TTC549 (cell line): Measurements from ENCODE around the gene GRAMD1A.
A peak's percentile ranks its signal among the peaks of the same experiment; 100 is the strongest.

Experiments
- FAIRE-seq: peaks from 2 replicates; lab custom pipeline; 2012; peaks lifted over from hg19 to GRCh38; lab: Jason Lieb, UNC

Gene GRAMD1A

DNA sequence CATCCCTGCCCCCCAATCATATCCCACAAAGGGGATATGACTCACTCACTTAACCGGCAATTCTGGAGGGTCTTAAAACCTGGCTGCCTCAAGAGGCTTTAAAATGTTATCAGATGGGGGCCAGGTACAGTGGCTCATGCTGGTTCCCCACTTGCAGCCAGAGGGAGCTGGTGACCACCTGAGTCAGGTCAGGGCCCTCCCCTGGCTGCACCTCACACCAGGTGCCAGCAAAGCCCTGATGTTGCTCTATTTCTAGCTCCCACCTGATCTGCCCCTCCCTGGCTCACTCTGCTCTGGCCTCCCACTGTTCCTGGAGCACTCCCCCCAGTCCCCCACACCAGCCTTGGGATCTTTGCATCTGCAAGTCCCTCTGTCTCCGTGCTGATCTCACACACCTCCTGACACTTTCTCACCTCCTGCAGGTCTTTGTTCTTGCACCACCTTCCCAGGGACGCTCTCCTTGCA lies 55.6 kb downstream of the GRAMD1A start:
- no peak for FAIRE-seq

DNA sequence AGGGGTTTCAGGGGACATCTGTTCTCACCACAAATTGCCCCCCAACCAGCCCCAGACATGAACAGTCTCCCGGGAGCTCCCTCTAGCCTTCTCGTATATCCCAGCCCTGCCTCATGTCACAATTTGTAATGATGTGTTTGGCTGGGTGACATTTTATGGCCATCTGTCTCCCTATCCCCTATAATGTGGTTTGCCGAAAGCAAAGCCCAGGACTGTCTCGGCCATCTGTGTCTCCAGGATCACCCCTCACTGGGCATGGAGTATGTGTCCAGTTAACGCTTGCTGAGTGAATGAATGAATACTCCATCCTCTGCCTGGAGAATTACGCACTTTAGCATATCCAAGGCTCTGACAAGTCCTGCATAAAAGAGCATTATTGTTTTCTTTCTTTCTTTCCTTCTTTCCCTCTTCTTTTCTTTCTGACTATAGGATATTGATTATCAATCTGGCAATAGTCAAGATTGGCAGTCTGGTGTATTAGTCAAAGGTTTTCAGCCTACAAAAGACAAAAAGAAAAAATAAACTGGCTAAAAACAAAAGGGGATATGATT lies 56.5 kb downstream of the GRAMD1A start:
- no peak for FAIRE-seq

DNA sequence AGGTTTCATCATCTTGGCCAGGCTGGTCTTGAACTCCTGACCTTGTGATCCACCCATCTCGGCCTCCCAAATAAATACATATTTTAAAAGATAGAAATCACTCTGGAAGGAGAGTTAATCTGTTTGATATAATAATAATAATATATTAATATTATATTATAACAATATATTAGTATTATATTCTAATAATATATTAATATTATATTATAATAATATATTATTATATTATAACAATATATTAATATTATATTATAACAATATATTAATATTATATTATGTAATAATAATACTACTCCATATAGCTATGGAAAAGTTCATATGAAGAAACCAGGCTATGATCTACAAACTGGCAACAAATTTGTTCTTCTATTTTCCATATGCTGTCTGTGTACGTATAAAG lies 58.2 kb downstream of the GRAMD1A start:
- peak; percentile 81 for FAIRE-seq

DNA sequence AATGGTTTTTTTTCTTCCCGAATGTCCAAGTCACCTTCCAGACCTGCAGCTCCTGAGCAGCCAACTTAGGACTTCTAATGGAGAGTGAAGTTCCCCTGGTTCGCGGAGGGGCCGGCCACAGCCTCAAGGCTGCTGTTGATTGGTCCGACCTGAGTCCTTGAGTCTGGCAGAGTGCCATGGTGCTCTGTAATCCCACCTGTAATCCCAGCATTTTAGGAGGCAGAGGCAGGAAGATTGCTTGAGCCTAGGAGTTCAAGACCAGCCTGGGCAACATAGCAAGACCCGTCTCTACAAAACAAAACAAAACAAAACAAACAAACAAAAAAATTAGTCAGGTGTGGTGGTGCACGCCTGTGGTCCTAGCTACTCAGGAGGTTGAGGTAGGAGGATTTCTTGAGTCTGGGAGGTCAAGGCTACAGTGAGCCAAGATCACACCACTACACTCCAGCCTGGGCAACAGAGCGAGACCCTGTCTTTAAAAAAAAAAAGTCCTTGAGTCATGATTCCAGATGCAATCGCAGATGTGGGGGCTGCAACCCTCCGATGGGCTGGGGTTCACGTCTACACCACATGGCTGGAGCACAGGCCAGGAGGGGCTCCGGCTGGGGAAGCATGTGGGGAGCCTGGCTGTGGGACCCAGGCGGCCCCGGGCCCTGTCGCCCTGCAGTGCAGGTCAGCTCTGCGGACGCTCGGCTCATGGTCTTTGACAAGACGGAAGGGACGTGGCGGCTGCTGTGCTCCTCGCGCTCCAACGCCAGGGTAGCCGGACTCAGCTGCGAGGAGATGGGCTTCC lies 59.1 kb downstream of the GRAMD1A start:
- FAIRE-seq = no peak

DNA sequence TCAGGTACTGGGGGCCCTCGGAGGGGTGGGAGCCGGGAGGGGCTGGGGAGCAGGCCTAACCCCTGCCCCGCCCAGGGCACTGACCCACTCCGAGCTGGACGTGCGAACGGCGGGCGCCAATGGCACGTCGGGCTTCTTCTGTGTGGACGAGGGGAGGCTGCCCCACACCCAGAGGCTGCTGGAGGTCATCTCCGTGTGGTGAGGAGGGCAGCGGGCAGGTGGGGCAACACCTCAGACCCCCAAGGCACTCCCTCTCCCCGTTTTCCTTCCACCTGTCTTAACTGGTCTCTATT lies 59.6 kb downstream of the GRAMD1A start:
- no peak for FAIRE-seq

DNA sequence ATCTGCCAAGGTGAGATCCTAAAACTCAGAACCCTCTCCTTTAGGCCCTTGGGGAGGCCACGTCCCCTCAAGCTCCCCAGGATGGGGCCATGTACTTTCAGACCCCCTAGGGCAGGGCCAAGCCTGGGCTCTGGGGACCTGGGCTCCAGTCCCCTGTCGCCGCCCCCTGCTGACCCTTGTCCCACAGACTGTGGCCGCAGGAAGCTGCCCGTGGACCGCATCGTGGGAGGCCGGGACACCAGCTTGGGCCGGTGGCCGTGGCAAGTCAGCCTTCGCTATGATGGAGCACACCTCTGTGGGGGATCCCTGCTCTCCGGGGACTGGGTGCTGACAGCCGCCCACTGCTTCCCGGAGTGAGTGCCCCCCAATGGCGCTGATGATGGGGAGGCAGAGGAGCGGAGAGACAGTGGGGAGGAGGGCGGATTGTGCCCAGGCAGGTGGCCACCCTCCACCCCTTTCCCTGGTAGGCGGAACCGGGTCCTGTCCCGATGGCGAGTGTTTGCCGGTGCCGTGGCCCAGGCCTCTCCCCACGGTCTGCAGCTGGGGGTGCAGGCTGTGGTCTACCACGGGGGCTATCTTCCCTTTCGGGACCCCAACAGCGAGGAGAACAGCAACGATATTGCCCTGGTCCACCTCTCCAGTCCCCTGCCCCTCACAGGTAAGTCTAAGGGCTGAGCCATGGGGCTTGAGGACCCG lies 60.2 kb downstream of the GRAMD1A start:
- FAIRE-seq = no peak

DNA sequence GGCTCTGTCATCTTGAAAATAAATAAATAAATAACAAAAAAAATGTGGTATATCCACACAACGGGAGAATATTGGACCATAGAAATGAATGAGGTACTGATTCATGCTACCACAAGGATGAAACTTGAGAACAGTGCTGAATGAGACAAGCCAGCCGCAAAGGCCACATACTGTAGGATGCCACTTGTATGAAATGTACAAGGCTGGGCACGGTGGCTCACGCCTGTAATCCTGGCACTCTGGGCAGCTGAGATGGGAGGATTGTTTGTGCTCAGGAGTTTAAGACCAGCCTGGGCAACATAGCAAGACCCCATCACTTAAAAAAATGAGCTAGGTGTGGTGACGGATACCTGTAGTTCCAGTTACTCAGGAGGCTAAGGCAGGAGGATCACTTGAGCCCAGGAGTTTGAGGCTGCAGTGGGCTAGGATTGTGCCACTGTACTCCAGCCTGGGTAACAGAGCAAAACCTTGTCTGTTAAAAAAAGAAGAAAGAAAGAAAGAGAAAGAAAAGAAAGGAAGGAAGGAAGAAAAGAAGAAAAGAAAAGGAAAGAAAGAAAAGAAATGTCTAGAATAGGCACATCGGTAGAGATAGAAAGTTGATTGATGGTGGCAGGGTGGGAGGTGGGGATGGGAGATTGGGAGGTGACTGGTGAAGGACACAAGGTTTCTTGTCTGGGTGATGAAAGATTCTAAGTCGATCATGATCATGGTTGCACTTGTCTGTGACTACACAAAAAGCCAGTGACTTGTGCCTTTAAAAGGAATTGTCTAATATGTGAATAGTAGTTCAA lies 61.7 kb downstream of the GRAMD1A start:
- no peak for FAIRE-seq

DNA sequence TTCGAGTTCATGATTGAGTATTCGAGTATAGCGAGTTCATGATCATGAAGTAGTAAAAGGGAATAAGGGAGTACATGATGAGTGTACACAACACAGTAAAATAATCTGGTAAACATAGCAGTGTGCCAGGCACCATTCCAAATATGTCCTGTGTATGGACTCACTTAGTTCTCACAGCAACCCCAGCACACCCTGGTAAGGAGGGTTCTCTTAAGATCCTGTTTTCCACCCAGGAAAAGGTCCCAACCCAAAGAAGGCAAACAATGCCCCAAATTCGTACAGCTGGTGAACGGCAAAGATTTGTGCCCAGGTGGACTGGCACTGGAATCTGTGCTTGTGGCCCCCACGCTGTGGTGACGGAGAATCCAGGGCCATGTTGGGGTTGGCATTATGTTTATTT lies 62.8 kb downstream of the GRAMD1A start:
- FAIRE-seq = no peak

DNA sequence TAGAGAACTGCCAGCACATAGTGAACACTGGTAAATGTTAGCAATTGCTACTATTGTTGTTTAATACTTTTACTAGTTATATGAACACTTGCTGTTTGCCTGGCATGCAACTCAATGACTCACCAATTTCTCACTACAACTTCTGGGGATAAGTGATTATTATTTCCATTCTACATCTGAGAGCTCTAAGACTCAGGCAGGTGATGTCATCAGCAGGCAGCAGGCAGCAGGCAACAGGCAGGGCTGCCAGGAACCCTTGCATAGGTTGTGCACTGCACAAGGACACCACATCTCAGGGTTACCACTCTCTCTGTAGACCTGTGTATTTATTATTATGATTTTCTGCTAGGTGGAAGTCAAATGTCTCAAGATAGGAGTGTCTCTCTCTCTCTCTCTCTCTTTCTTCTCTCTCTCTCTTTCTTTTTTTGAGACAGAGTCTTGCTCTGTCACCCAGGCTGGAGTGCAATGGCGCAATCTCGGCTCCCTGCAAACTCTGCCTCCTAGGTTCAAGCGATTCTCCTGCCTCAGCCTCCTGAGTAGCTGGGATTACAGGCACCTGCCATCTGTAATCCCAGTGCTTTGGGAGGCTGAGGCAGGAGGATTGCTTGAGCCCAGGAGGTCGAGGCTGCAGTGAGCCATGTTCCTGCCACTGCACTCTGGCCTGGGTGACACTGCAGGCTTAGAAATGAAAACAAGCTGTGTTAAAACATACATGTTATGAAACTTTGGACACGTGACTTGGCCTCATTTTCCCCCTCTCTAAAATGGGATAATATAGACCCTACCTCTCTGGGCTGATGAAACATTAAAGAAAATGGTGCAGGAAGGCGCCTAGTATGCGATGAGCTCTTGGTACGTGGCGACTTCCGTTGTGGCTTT lies 64.1 kb downstream of the GRAMD1A start:
- no peak for FAIRE-seq

DNA sequence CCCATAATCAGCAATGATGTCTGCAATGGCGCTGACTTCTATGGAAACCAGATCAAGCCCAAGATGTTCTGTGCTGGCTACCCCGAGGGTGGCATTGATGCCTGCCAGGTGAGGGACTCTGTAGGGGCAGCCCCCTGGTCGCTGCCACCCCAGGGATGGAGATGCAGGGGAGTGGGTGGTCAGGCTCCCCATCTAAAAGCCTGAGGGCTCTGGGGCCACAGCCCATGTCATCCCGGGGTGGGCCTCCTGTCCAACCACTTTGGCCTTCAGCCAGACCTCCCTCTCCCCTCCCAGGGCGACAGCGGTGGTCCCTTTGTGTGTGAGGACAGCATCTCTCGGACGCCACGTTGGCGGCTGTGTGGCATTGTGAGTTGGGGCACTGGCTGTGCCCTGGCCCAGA lies 65.5 kb downstream of the GRAMD1A start:
- FAIRE-seq = no peak

DNA sequence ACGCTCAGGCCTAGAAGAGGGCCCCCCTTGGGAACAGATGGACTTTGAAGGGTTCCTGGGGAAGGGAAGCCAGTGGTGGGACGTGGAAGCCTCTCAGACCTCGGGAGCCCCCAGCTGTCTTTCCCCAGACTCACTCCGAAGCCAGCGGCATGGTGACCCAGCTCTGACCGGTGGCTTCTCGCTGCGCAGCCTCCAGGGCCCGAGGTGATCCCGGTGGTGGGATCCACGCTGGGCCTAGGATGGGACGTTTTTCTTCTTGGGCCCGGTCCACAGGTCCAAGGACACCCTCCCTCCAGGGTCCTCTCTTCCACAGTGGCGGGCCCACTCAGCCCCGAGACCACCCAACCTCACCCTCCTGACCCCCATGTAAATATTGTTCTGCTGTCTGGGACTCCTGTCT lies 66.0 kb downstream of the GRAMD1A start:
- FAIRE-seq = no peak

DNA sequence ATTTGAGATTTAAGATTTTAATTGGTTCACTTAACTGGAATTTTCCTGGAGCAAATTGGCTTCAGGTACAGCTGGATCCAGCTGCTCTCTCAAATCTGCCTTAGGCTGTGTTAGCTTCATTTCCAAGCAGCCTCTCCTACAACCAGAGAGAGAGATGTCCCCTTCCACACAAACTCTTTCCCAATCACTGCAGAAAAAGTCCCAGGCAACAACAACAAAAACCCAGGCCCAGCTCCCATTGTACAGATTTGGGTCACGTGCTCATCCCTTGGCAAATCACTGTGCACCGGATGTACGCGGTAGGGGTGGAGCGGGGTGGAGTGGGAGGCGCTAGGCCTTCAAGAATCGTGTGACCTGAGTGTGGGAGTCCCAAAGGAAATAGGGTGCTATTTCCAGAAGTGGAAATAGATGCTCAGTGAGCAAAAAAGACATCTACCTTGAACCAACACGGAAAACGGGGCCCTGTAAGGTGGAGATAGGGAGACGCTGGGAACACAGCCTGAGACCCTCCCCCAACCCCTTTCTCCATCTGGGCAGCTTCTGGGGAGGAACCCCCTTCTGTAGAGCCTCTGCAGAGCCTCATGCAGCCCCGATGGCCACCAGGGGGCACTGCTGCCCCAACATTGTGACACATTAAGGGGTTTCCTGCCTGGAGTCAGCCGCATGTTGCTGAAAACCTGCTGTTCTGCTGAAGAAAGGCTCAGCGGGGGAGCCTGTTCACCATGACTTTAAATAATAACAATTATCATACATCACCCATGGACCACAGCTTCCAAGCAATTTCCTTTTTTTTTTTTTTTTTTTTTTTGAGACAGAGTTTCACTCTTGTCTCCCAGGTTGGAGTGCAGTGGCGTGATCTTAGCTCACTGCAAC lies 66.8 kb downstream of the GRAMD1A start:
- FAIRE-seq = no peak

DNA sequence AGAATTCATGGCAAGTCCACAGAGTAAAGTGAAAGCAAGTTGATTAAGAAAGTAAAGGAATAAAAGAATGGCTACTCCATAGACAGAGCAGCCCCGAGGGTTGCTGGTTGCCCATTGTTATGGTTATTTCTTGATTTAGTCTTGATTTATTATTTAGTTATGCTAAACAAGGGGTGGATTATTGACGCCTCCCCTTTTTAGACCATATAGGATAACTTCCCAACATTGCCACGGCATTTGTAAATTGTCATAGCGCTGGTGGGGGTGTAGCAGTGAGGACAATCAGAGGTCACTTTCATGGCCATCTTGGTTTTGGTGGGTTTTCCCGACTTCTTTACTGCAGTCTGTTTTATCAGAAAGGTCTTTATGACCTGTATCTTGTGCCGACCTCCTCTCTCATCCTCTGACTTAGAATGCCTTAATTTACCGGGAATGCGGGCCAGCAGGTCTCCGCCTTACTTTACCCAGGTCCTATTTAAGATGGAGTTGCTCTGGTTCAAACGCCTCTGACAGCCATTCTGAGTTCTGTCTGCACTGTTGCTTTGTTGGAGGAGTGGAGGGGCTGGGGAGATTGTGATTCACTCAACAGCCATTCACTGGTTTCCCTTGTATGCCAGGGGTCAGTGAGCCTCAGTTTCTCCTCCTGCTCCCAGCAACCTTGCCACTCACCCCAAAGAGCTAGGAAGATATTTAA lies 69.0 kb downstream of the GRAMD1A start:
- FAIRE-seq = no peak

DNA sequence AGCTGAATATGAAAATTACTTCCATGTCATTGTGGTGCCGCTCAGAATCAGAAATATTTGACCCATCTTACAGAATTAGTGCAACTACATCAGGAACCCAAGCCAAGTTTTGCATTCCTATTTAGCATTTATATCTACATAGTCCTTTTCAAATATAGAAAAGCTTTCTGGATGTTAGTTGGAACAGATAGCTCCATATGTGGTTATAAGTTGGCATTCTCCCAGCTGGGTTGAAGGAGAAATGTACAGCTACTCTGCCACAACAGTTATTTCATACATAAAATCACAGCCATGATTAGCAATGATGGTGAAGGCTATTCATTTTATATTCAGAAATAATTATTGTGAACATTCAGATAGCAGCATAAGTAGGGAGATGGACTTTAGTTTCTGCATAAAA lies 69.6 kb downstream of the GRAMD1A start:
- FAIRE-seq = no peak

DNA sequence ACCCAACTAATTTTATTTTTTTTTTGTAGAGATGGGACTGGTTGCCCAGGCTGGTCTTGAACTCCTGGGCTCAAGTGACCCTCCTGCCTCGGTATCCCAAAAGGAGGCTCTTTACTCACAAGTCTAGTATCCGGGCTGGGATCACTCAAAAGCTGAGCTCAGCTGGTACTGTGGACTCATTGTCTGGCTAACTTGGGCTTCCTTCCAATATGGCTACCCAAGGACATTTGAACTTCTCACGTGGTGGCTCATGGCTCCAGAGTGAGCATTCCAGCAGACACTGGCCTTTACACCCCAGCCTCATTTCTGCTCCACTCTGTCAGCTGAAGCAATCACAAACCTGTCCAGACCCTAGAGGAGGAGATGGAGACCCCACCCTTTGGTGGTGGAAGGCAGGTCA lies 70.3 kb downstream of the GRAMD1A start:
- FAIRE-seq = no peak

DNA sequence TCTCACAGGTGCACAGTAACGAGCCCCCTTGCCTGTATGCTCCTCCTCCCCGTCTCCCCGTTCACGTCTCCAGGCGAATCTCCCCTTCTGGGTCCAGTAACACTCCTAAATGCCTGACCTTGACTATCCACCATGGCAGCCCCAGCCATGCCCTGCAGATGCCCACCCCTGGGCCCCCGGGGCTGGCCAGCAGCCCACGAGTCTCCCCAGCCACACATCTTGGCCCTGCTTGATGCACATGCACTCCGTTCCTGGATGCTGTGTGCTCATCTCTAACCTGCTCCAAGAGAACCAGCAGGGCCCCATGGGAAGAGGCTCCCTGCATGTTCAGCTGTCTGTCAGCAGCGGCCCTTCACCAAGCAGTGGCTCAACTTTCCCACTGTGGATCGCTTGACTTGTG lies 73.4 kb downstream of the GRAMD1A start:
- FAIRE-seq = no peak

DNA sequence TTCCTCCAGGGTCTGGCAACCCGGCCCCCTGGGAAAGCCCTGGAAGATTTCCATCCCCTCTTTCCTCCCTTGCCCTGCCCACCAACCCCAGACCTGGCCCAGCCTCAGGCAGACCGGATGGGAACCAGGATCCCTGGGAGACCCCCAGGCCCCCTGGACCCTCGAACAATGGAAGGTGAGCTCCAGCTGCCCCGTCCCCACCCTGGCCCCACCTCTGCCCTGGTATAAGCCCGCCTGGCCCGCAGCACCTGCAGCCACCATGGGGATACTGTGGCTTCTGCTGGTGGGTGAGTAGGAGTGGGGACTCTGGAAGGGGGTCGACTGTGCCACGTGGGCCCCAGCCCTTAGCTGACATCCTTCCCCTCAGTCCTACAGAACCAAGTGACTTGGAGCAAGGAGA lies 73.8 kb downstream of the GRAMD1A start:
- no peak for FAIRE-seq

DNA sequence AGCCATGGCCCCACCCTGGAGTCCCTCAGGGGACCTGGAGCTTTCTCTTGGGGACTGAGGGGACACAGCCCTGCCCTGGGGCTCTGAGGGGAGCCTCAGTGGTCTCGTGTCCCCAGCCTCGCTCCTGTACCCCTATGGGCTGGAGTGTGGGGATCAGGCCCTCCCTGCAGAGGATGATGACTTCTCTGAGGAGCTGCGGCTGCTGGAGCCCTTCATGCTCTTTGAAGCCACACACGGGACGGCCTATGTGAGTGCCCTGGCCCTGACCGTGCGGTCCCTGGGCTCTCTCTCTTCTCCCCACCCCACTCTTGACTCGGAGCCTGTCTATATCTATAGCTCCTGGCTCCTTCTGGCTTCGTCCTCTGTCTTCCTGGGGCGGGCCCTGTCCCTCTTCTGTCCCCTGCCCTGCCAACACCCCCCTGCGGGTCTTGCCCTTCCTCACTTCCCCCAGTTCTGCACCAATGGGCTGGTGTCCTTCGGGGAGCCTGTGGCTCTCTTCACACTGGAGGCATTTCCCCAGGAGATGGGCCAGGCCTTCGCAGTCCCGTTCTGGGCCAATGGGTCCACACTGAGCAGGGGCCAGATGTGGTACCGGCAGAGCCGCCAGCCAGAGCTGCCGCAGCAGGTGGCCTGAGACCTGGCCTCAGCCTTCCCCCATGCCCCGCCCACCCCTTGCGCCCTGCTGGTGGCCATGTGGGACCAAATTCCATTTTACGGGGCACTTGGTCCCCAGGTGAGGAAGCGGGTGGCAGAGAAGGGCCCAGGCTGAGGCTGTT lies 74.5 kb downstream of the GRAMD1A start:
- FAIRE-seq = no peak

DNA sequence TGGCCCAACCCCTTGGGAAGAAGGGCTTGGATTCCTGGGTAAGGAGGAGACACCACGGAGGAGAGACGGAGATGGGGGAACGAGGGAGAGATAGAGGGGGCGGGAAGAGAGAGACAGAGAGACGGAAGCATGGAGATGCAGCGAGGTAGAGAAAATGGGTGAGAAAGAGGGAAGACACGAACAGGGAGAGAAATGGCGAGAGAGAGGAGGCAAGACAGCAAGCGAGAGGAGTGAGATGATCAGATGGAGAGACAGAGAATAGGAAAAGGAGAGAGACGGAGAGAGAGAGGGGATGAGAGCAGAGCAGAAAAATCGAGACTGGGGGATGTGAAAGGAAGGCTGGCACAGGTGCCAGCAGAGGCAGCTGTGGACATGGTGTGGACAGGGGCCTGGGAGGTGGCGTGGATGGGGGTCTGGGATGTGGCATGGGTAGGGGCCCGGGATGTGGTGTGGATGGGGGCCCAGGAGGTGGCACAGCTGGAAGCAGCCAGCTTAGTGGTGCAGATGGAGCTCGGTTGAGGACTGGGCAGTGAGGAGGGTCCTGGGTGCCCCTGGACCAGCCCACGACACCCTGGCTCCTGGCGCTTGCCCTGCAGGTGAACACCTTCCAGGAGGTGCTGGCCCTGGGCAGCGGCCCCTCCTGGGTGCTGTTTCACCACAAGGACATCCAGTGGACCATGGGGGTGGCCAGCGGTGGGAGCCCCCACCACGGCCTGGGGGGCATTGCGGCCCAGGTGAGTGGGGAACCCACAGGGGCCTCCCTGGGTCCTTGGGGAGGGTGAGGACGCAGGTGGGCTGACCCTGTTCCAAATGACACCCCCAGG lies 75.3 kb downstream of the GRAMD1A start:
- no peak for FAIRE-seq
